C4-2B (cell line): ENCODE measurements around the gene EFEMP2.

Experiments used
- CTCF ChIP-seq: fragments of 450-650 bp; conservative IDR thresholded peaks from 2 replicates; pipeline ENCODE4 v1.5.1; 2017; ENCODE audit warnings: mild to moderate bottlenecking
- ZFX ChIP-seq: fragments of 450-650 bp; IDR thresholded peaks from 2 replicates; pipeline ENCODE4 v1.6.1; 2017

DNA sequence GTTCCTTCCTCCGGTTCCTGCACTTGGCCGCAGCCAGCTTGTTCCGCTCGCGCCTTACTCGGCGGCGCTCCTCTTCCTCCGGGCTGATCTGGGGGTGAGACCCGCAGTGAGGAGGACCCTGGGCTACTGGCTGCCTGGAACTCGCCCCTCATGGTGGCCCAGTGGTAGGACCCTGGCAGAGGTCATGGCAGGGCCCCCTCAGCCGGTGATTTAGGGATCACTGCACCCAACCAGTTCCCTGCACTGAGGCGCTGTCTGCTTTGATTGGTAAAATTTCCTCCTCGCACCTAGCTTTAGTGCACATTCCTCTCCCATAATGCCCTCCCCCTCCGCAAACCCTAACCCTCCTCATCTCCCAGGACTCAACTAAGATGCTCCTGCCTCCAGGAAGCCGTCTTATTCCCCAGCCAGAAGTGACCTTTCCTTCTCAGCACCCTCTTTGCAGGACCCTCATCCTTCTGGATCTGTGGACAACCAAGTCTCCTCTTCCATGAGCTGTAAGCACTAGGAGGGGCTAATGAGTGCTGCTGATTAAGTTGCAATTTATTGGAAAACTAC, 21.5 kb upstream of the EFEMP2 start:
- no peak for TF ChIP-seq CTCF
- TF ChIP-seq ZFX = no peak
